ENCODE measurements around the gene TTC16.

Gene TTC16

GRCh38 chr9:127723013-127723412 lies 7.1 kb downstream of the TTC16 start:
- TF ChIP-seq CTCF (IDR thresholded peaks at IDR 0.05; ENCODE audit: extremely low read depth, insufficient read depth, missing control alignments): no peak
- no peak for DNase-seq (ENCODE audit: low spot score)
- in situ Hi-C loops (cut with MboI; ENCODE audit: low pct_unique_long_range_greater_than_20kb, low sequenced_read_pairs, unreplicated experiment): no loop called here

GRCh38 chr9:127723444-127723843 lies 7.6 kb downstream of the TTC16 start:
- TF ChIP-seq CTCF (IDR thresholded peaks at IDR 0.05; ENCODE audit: extremely low read depth, insufficient read depth, missing control alignments): no peak
- DNase-seq (ENCODE audit: low spot score): no peak
- in situ Hi-C loops (cut with MboI; ENCODE audit: low pct_unique_long_range_greater_than_20kb, low sequenced_read_pairs, unreplicated experiment): no loop called here

DNA sequence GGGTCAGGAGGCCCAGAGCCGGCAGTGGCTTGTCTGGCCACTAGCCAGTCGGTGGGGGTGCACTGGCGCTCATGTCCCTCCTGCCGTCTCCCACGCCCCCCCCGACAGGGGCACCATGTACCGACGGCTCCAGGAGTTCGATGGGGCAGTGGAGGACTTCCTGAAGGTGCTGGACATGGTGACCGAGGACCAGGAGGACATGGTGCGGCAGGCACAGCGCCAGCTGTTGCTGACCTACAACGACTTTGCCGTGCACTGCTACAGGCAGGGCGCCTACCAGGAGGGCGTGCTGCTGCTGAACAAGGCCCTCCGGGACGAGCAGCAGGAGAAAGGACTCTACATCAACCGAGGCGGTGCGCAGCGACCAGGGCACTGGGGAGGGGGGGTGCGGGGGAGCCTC lies 8.1 kb downstream of the TTC16 start:
- TF ChIP-seq CTCF (IDR thresholded peaks at IDR 0.05; ENCODE audit: extremely low read depth, insufficient read depth, missing control alignments): no peak
- in situ Hi-C loops (cut with MboI; ENCODE audit: low pct_unique_long_range_greater_than_20kb, low sequenced_read_pairs, unreplicated experiment): no loop called here
- DNase-seq (ENCODE audit: low spot score): no peak

DNA sequence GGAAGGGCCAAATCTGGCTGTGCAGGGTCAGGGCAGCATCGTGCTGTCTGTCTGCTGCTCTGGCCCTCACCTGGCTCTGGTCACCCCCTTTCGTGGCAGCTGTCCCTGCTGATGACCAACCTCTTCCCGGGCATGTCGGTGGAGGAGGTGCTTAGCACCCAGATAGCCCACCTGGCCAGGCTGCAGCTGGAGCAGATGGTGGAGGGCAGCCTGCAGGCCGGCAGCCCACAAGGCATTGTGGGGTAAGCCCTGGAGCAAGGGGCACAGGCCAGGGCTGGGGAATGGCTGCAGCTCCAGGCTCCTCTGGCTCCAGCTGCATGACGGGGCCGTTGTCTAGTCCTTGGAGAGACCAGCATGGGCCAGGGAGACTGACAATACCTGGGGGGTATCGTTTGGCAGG lies 11.0 kb downstream of the TTC16 start:
- in situ Hi-C loops (cut with MboI; ENCODE audit: low pct_unique_long_range_greater_than_20kb, low sequenced_read_pairs, unreplicated experiment): no loop called here
- no peak for TF ChIP-seq CTCF (IDR thresholded peaks at IDR 0.05; ENCODE audit: extremely low read depth, insufficient read depth, missing control alignments)
- DNase-seq (ENCODE audit: low spot score): no peak

DNA sequence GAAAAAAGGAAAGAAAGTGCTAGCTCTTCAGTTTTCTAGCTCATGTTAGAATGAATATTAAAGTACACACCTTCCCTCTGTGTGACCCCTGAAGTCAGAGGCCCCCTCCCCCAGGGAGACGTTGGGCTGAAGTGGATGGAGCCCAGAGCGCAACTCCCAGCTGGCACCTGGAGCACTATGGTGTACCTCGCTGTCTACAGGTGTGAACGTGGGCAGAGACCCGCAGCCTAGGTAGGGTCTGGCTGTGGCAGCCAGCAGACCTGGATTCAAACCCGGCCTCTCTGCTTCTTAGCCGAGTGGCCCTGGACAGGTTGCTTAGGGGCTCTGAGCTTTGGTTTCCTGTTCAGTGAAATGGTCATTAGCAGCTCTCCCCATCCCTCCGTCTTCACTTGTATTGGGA lies 12.9 kb downstream of the TTC16 start:
- no peak for DNase-seq (ENCODE audit: low spot score)
- no peak for TF ChIP-seq CTCF (IDR thresholded peaks at IDR 0.05; ENCODE audit: extremely low read depth, insufficient read depth, missing control alignments)
- in situ Hi-C loops (cut with MboI; ENCODE audit: low pct_unique_long_range_greater_than_20kb, low sequenced_read_pairs, unreplicated experiment): no loop called here

DNA sequence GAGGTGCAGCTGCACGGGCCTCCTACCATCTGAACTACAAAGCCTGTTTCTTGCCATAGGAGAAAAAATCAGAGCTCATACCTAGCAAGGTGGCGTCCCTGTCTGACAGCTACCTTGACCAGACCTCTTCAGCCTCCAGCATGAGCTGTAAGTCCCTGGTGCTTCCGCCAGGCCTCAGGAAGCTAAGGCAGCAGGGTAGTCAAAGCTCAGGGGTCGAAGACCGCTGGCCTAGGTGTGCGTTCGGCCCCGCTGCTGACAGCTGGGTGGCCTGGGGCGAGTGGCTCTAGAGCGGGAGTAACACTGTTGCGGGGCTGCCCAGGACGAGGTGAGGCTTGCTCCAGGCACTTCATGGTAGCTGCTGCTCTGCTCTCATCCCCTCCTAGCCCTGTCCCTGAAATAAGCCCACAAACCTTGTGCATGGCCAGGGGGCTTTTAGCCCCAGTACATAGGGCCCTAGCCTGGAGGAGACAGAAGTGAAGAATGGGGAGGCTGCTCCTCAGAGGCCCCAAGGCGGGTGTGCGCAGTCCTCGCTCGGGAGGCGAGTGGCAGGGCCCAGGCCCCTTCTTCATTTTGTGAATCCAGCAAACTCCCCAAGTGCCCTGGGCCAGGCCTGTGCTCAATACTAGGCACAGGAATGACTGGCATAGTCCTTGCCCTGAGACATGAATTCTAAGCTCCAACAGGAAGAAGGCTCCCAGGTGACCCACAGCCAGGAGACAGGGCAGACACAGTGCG lies 13.8 kb downstream of the TTC16 start:
- no peak for TF ChIP-seq CTCF (IDR thresholded peaks at IDR 0.05; ENCODE audit: extremely low read depth, insufficient read depth, missing control alignments)
- in situ Hi-C loops (cut with MboI; ENCODE audit: low pct_unique_long_range_greater_than_20kb, low sequenced_read_pairs, unreplicated experiment): no loop called here
- no peak for DNase-seq (ENCODE audit: low spot score)
